Pancreas (tissue), 10 donors: ENCODE results near the gene CROCC. TPM values are rescaled to one million over a fixed set of nuclear protein-coding genes. Genes with fewer than 3 reads are reported as not detected.

Experiments
- ATAC-seq, 4 donors: fragments of 200-7000 bp; cut with Tn5 transposase; one replicate each; pipeline versions ENCODE4 v1.8.0 to v1.9.1; 2020; ENCODE audit warnings: mild to moderate bottlenecking in 4 of 4, moderate library complexity in 4 of 4
- DNase-seq, 6 donors: peaks; one replicate each; pipeline ENCODE4 v3.0.0-alpha.2; 2020
- FAIRE-seq: peaks from 2 replicates; lab custom pipeline; 2012; peaks lifted over from hg19 to GRCh38; lab: Jason Lieb, UNC
- H3K27ac ChIP-seq, 4 donors: fragments of 200-600 bp; sonication (generic); 1 replicate in 3 of 4; 2 replicates in 1 of 4; pipeline versions ENCODE4 v1.5.0 to v1.8.0; 2020
- H3K27me3 ChIP-seq, 4 donors: fragments of 200-600 bp; one replicate each; pipeline ENCODE4 v1.8.0; 2021
- H3K36me3 ChIP-seq, 3 donors: fragments of 200-600 bp; sonication (generic) in 1 of 3; one replicate each; pipeline versions ENCODE4 v1.5.0 to v1.8.0; 2020 to 2021
- H3K4me1 ChIP-seq, 3 donors: fragments of 200-600 bp; one replicate each; pipeline ENCODE4 v1.8.0; 2021
- H3K4me3 ChIP-seq, 4 donors: fragments of 200-600 bp; sonication (generic) in 2 of 4; one replicate each; pipeline versions ENCODE4 v1.5.0 to v1.8.0; 2020 to 2021
- H3K9me3 ChIP-seq, 4 donors: fragments of 200-600 bp; one replicate each; pipeline ENCODE4 v1.8.0; 2021
- CTCF ChIP-seq, 4 donors: fragments of 200-600 bp; sonication (generic) in 3 of 4; IDR thresholded peaks; one replicate each; pipeline versions ENCODE4 v1.5.0 to v1.8.0; 2021; ENCODE audit warnings: antibody characterized with exemption in 4 of 4
- WGBS, 2 donors: extraction: QIAGEN DNeasy Blood & Tissue Kit; methylation state at CpG; one replicate each; pipeline ENCODE4 v1.1.7; 2013; 5-methylcytosine and 5-hydroxymethylcytosine counted together
- intact Hi-C, 3 donors: fragments of 100-400 bp; cut with DNase I; formaldehyde crosslinking; loops; one replicate each; pipeline versions ENCODE4 v1.11.1 to v1.14.2; 2022
- polyA plus RNA-seq, 2 donors: library from polyadenylated mRNA; stranded (reverse); fragments of 200-250 nt; gene quantifications; one replicate each; pipeline ENCODE4 v1.2.3, GENCODE V29; 2013
- total RNA-seq, 6 donors: library from RNA; stranded (reverse); fragmentation: NEBNext Ultra II Directional in 4 of 6; extraction: Animal tissue kit (Norgen Biotek cat#: 25700) in 4 of 6; gene quantifications; one replicate each; pipeline versions ENCODE4 v1.2.1 to v1.2.4, GENCODE V29; 2021 to 2023
- donor health status: healthy with polysubstance abuse.
- donor health status: DM: no; HTN: no; CAD: no; lungs with moderate emphysema.
- donor health status: DM: no; HTN: no; CAD: no.
- donor health status: control.
- donor health status: control.
- donor health status: Bipolar disorder and iron deficiency.
- donor health status: DM: yes; HTN: yes; CAD: no.
- donor health status: DM: no; HTN: no; CAD: no.
- donor health status: DM: no; HTN: no; CAD: no.
- donor health status: DM: yes; HTN: yes; CAD: no.

The CROCC gene
- total and polyA plus RNA-seq, 8 donors, result 8.1 to 101 (median 14.6) TPM

GRCh38 chr1:17021896-17022295 lies 100.2 kb downstream of the CROCC start:
- WGBS, 2 donors, result 81 to 86% methylated on average over 10 of the region's 10 CpGs
- H3K4me3 ChIP-seq, result no peak overlapping the region
- no peak for TF ChIP-seq CTCF (IDR thresholded peaks at IDR 0.05)
- ATAC-seq (no peak), FAIRE-seq (no peak), DNase-seq (peak in 1 of 6 donors; percentile 30)
- H3K27ac ChIP-seq, result no peak overlapping the region
- no peaks in the 10 kb centered on the region for H3K9me3 ChIP-seq
- no peaks in the 10 kb centered on the region for H3K27me3 ChIP-seq
- H3K4me1 ChIP-seq, result peaks cover 2 to 3% (median 3%) of the 10 kb centered on the region in 3 donors
- intact Hi-C loops, result no loop called here
- H3K36me3 ChIP-seq, result peaks cover 0 to 56% (median 38%) of the 10 kb centered on the region in 3 donors

Other genes starting within 250 kb of the CROCC start
- gene RNU1-4, start 181.4 kb upstream of the CROCC start, total RNA-seq, result 1,000 to 10,000 TPM in 4 of 6 donors, 100 to 1,000 TPM in 2; 687 to 5,169 (median 2,340) TPM
- gene RNU1-4, start 181.4 kb upstream of the CROCC start, polyA plus RNA-seq, result not detected
- gene RNU1-2, start 26.0 kb upstream of the CROCC start, total RNA-seq, result 1,000 to 10,000 TPM in 4 of 6 donors, 100 to 1,000 TPM in 2; 687 to 5,169 (median 2,340) TPM
- gene RNU1-2, start 26.0 kb upstream of the CROCC start, polyA plus RNA-seq, result not detected
- 10 to 100 TPM in 2 of 6 donors, 1 to 10 TPM in 4; 4.6 to 19.5 (median 7.6) TPM for gene MFAP2, start 58.7 kb downstream of the CROCC start, total RNA-seq
- 10 to 100 TPM in 1 of 2 donors, 1 to 10 TPM in 1; 9.4 to 16.2 TPM for gene MFAP2, start 58.7 kb downstream of the CROCC start, polyA plus RNA-seq
- gene ATP13A2, start 90.0 kb downstream of the CROCC start, total RNA-seq, result 10 to 100 TPM; 44.0 to 64.1 (median 52.6) TPM
- gene ATP13A2, start 90.0 kb downstream of the CROCC start, polyA plus RNA-seq, result 10 to 100 TPM; 33.2 to 38.0 TPM
- 10 to 100 TPM; 37.5 to 50.7 (median 44.7) TPM for gene SDHB, start 132.1 kb downstream of the CROCC start, total RNA-seq
- 10 to 100 TPM; 28.5 to 50.8 TPM for gene SDHB, start 132.1 kb downstream of the CROCC start, polyA plus RNA-seq
- gene PADI2, start 197.5 kb downstream of the CROCC start, total RNA-seq, result 1 to 10 TPM in 3 of 6 donors, under 1 TPM in 3; 0.42 to 10.0 (median 1.1) TPM
- under 1 TPM; 0.54 to 0.80 TPM for gene PADI2, start 197.5 kb downstream of the CROCC start, polyA plus RNA-seq